GM21447 (cell line): ENCODE results near the gene NTSR2.

Experiments used
- ATAC-seq: cut with Tn5 transposase; IDR thresholded peaks from one replicate; pipeline ENCODE4 v1.9.1; 2021; ENCODE audit not compliant: unreplicated experiment

Gene NTSR2

GRCh38 chr2:11658208-11659114 lies 11.5 kb downstream of the NTSR2 start:
- no peak for ATAC-seq

DNA sequence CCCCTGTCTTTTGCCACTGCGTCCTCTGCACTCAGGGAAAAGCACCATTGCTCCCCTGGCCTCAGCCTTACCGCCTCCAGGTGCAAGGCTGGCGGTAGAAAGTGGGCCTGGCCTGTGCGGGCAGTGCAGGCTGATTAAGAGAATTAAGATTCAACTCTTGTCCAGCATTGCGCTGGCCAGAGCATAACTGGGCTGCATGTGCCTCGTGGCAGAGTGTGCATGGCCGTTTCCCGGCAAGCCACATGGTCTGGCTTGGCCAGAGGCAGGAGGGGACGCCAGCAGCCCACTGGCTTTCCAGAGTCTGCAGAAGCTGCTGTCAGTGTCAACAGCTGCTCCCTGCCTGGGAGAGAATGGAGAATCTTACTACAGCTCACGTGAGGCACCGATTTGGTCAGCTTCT lies 12.3 kb downstream of the NTSR2 start:
- ATAC-seq = no peak

DNA sequence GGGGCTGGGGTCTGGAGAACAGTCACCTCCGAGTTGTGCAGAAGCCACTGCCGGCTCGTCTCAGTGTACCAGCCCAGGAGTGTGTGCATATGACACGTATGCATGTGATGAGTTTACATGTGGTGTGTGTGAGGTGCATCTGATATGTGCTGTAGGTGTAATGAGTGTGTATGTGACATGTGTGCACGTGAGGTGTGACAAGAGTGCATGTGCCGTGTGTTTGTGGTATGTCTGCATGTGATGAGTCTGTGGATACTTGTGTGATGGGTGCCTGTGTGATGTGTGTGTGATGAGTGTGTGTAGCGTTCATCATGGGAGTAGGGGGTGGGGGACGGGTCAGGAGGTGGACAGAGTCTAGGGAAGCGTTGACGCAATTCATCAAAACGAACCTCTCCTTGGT lies 12.8 kb downstream of the NTSR2 start:
- ATAC-seq = no peak

- no peak for ATAC-seq
Observed at GRCh38 chr2:11656671-11657101, 13.3 kb downstream of the NTSR2 start.

- no peak for ATAC-seq
Observed at GRCh38 chr2:11656252-11656651, 13.7 kb downstream of the NTSR2 start.

GRCh38 chr2:11655495-11655894 lies 14.5 kb downstream of the NTSR2 start:
- no peak for ATAC-seq

- ATAC-seq = no peak
Observed at GRCh38 chr2:11652553-11652952, 17.4 kb downstream of the NTSR2 start.

- ATAC-seq = no peak
Observed at GRCh38 chr2:11651856-11652548, 18.0 kb downstream of the NTSR2 start.

DNA sequence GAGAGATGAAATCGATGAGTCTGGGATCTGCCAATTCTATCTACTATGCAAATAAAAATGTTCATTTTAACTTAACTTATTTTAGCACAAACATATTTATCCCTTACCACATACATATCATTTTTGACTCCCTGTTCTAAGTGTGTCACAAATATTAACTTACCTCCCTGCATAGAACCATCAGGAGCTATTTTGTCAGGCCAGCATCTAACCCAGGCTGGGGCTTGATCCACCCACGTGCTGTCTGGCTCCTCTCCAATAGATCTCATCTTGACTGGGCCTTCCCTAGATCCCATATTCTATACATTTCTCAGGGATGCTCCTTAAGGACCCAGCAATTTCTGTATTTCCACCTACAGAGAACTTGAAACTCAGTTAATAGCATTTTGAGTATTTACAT lies 20.9 kb downstream of the NTSR2 start:
- ATAC-seq = no peak

GRCh38 chr2:11647834-11648600 lies 22.0 kb downstream of the NTSR2 start:
- ATAC-seq = no peak

DNA sequence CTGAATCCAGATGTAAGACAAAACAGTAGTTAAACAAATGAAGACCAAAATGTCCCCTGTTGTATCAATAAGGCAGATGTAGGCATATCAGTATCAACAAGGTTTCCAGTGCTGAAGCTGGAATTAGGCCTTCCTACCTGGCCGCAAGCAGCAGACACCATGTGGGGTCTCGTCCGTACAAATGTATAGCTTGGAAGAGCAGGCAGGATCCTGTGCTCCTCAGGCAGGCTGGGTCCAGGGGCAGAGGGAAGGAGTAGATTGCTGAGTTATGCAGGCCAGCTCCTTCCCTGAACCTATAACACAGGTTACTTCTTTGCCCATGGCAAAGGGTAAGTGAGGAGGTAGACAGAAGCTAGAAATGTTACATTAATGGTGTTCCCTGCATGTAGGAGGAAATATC lies 23.5 kb downstream of the NTSR2 start:
- no peak for ATAC-seq

- no peak for ATAC-seq
Observed at GRCh38 chr2:11644293-11644692, 25.7 kb downstream of the NTSR2 start.

GRCh38 chr2:11642972-11643371 lies 27.0 kb downstream of the NTSR2 start:
- ATAC-seq = no peak

- ATAC-seq = no peak
Observed at GRCh38 chr2:11640132-11640531, 29.9 kb downstream of the NTSR2 start.

DNA sequence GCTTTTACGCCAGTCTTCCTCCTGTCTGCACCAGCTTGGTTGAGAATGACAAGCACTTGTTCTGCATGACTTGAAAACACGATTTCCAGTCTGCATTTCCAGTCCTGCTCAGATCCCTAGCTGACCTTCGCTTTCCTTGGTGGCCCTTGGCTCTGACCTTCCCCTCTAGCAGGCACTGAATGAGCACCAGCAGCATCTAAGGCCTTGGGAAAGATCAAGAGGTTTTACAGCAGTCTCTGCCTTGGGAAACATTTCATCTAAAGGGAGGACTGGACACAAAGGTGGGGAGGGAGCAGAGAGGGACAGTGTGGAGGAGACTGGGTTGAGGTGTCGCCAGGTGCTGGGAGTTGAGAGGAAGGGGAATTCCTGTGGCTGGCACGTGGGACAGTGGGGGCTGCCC lies 30.5 kb downstream of the NTSR2 start:
- ATAC-seq = no peak

DNA sequence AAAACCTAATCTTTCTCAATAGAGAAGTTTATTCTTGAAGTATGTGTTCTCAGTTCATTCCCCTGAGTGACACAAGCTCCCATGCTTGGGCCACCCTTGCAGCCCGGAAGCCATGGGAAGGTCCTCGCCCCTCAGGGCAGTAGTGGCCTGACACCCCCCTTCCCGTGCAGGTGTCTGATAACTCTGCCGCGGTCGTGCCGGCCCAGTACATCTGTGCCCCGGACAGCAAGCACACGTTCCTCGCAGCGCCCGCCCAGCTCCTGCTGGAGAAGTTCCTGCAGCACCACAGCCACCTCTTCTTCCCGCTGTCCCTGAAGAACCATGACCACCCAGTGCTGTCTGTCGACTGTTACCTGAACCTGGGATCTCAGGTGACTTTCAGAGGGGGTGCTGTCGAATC lies 32.4 kb downstream of the NTSR2 start:
- ATAC-seq = no peak

DNA sequence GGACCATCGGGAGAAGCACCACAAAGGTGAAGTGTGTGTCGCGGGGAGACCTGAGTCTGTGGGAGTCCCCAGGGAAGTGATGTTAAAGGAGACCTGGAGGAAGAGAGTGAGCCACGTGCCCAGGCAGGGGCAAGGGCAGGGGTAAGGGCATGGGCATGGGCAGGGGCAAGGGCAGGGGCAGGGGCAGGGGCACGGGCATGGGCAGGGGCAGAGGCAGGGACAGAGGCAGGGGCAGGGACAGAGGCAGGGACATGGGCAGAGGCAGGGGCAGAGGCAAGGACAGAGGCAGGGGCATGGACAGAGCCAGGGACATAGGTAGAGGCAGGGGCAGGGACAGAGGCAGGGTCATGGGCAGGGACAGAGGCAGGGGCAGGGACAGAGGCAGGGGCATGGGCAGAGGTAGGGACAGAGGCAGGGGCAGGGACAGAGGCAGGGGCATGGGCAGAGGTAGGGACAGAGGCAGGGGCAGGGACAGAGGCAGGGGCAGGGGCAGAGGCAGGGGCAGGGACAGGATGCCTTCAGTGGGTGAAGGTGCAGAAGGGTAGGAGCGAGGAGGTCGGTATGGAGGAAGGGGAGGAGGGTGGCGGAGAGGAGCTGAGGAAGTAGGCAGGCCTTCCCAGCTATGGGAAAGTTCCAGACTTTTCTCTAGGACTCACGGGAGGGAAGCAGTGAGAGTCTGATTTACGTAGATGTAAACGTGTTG lies 33.3 kb downstream of the NTSR2 start:
- ATAC-seq = no peak

DNA sequence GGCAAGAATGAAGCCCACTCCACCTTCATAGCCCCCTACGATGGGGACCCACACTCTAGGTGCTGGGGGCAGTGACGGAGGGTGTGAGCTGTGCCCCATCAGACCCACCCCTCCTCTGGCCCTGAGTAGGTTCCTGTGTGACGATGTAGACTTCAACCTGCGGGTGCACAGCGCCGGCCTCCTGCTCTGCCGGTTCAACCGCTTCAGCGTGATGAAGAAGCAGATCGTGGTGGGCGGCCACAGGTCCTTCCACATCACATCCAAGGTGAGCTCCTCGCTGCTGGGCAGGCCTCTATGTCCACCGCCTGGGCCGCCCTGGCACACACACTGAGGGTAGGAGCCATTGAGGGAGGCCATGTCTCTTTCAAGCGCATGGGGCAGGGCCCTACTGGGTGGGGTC lies 34.9 kb downstream of the NTSR2 start:
- ATAC-seq = no peak

GRCh38 chr2:11634584-11634983 lies 35.4 kb downstream of the NTSR2 start:
- ATAC-seq = no peak

GRCh38 chr2:11633923-11634478 lies 36.0 kb downstream of the NTSR2 start:
- ATAC-seq = no peak

DNA sequence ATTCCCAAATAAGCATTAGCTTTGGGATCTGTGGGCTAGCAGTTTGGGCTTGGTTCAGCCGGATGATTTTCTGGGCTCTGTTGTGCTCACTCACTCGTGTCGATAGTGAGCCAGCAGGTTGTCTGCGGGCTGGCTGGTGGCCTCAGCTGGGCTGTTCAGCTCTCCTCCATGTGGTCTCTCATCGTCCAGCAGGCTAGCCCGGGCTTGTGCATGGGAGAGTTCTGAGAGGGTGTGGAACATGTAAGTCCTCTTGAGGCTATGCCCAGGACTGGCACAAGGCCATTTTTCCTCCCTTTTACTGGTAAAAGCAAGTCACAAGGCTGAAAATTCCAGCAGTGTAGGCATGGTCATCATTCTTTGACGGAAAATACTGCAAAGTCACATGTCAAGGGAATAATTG lies 38.5 kb downstream of the NTSR2 start:
- no peak for ATAC-seq
